K562 (cell line): ENCODE data around the gene SMYD2. TPM values are rescaled to one million over a fixed set of nuclear protein-coding genes. Genes with fewer than 3 reads are reported as not detected.

Experiments
- HMGXB4 ChIP-seq: sonication (generic); formaldehyde crosslinking; IDR thresholded peaks from 2 replicates; pipeline ENCODE4 v1.8.1; 2023; ENCODE audit warnings: mild to moderate bottlenecking, missing genetic modification reagents
- HNRNPUL1 ChIP-seq: fragments of 200-400 bp; formaldehyde crosslinking; IDR thresholded peaks from 2 replicates; pipeline ENCODE4 v1.6.1; 2017; ENCODE audit warnings: low read length
- KDM5B ChIP-seq: fragments of 200-600 bp; sonication (generic); IDR thresholded peaks from 2 replicates; pipeline ENCODE4 v1.6.1; 2012; ENCODE audit warnings: low read depth, mild to moderate bottlenecking, moderate library complexity, low read length, control low read depth, inconsistent platforms; ENCODE audit not compliant: insufficient replicate concordance
- PHB ChIP-seq: fragments of 250-450 bp; sonication (Bioruptor Pico); IDR thresholded peaks from 2 replicates; pipeline ENCODE4 v1.5.0; 2021
- PTTG1 ChIP-seq: fragments of 450-650 bp; IDR thresholded peaks from 2 replicates; pipeline ENCODE4 v1.6.1; 2016; ENCODE audit warnings: low read depth, mild to moderate bottlenecking, missing genetic modification characterization, missing compliant biosample characterization
- REST ChIP-seq, 2 experiments: fragments of 450-650 bp; formaldehyde crosslinking in 1 of 2; IDR thresholded peaks; 2 replicates each; pipeline versions ENCODE4 v1.4.0 to v1.6.1; 2014 to 2020; ENCODE audit warnings: mild to moderate bottlenecking in 2 of 2, borderline replicate concordance in 1 of 2, low read depth in 1 of 2
- SMAD2 ChIP-seq: fragments of 150-350 bp; IDR thresholded peaks from 2 replicates; pipeline ENCODE4 v1.6.1; 2014; ENCODE audit warnings: low read depth, mild to moderate bottlenecking, low read length
- TAF7 ChIP-seq: fragments of 450-650 bp; IDR thresholded peaks from 2 replicates; pipeline ENCODE4 v1.6.1; 2016; ENCODE audit warnings: missing genetic modification characterization, missing compliant biosample characterization
- U2AF2 ChIP-seq: fragments of 200-400 bp; formaldehyde crosslinking; optimal IDR thresholded peaks from 2 replicates; pipeline ENCODE3; 2017; ENCODE audit warnings: low read depth, mild to moderate bottlenecking, low read length
- ZBTB11 ChIP-seq, 3 experiments: fragments of 200-800 bp in 1 of 3; fragments of 250-450 bp in 1 of 3; fragments of 450-650 bp in 1 of 3; sonication (Bioruptor Pico) in 1 of 3; sonication (Bioruptor generic) in 1 of 3; formaldehyde crosslinking in 1 of 3; IDR thresholded peaks; 2 replicates each; pipeline versions ENCODE4 v1.6.1 to v1.8.0; 2016 to 2022; ENCODE audit warnings: mild to moderate bottlenecking in 2 of 3, missing genetic modification characterization in 2 of 3, missing compliant biosample characterization in 1 of 3, moderate library complexity in 1 of 3
- ZNF778 ChIP-seq: fragments of 450-650 bp; formaldehyde crosslinking; IDR thresholded peaks from 2 replicates; pipeline ENCODE4 v1.4.0; 2020; ENCODE audit warnings: mild to moderate bottlenecking, moderate library complexity
- polyA plus RNA-seq, 8 experiments: library from polyadenylated mRNA; depleted of rRNA in 4 of 8; stranded (reverse) in 5 of 8; unstranded in 3 of 8; fragments of >200 nt; fragmentation: Nextera tagmentation in 2 of 8; fragmentation: Illumina TruSeq in 1 of 8; extraction: Ambion mirVana in 2 of 8; extraction: Trizol in 1 of 8; gene quantifications; 2 replicates each; pipeline versions ENCODE4 v1.2.1 to v1.2.3, GENCODE V29; 2011 to 2014; ENCODE audit warnings: inconsistent platforms in 1 of 8, missing spikeins in 1 of 8
- total RNA-seq, 7 experiments: library from RNA; depleted of rRNA in 6 of 7; stranded (reverse); fragments of >200 nt in 6 of 7; fragmentation: Illumina TruSeq in 2 of 7; extraction: Trizol in 2 of 7; gene quantifications; 2 replicates each; pipeline versions ENCODE4 v1.2.1 to v1.2.3, GENCODE V29; 2011 to 2021; ENCODE audit warnings: low replicate concordance in 1 of 7

Gene SMYD2
- total and polyA plus RNA-seq, 9 of the 15 experiments (the other 6 are each of a cell fraction or from before 2014, with no cell fraction given), result 13.8 to 81.3 (median 39.9) TPM

GRCh38 chr1:214276786-214277185, 4.2 kb upstream of the SMYD2 start (continued):
- TF ChIP-seq REST (IDR thresholded peaks at IDR 0.05; ENCODE audit: borderline replicate concordance) (no peak), REST (CRISPR knock-in tag; IDR thresholded peaks at IDR 0.05; ENCODE audit: low read depth) (no peak), KDM5B (no peak), ZBTB11 (CRISPR knock-in tag; IDR thresholded peaks at IDR 0.05) (no peak), HNRNPUL1 (no peak), ZNF778 (CRISPR knock-in tag) (no peak), TAF7 (tag) (no peak), PHB (no peak), U2AF2 (no peak), PTTG1 (tag) (no peak), HMGXB4 (no peak), SMAD2 (no peak)
- TF ChIP-seq, all 486 proteins: peak for 0
